ENCODE results near the gene POPDC3. TPM values are rescaled to one million over a fixed set of nuclear protein-coding genes. Genes with fewer than 3 reads are reported as not detected.
"Not testable (repeated sequence)": the region's sequence is repeated elsewhere in the genome, so short reads cannot be mapped to it uniquely, and the experiment has no call there.

Gene POPDC3
- total RNA-seq, 4 donors from 2014 or later = not detected

GRCh38 chr6:105178636-105179035, 1.2 kb downstream of the POPDC3 start:
- no peak for DNase-seq (ENCODE audit: low spot score in 2 of 2)
- no peak overlapping the region for H3K27ac ChIP-seq
- H3K4me3 ChIP-seq = no peak overlapping the region
- TF ChIP-seq POLR2AphosphoS5 (IDR thresholded peaks at IDR 0.05) (no peak), POLR2A (IDR thresholded peaks at IDR 0.05) (no peak), EP300 (IDR thresholded peaks at IDR 0.05) (no peak), CTCF (IDR thresholded peaks at IDR 0.05) (no peak)
- WGBS = 60% methylated on average over 5 of the region's 5 CpGs
- H3K36me3 ChIP-seq = no peaks in the 10 kb centered on the region
- peaks cover 6% of the 10 kb centered on the region for H3K4me1 ChIP-seq
- H3K27me3 ChIP-seq = peaks cover 49% of the 10 kb centered on the region
- no peaks in the 10 kb centered on the region for H3K9me3 ChIP-seq

- no peak overlapping the region for H3K4me3 ChIP-seq
- no peaks in the 10 kb centered on the region for H3K36me3 ChIP-seq
- peaks cover 46% of the 10 kb centered on the region for H3K27me3 ChIP-seq
- TF ChIP-seq EP300 (IDR thresholded peaks at IDR 0.05) = no peak
- TF ChIP-seq POLR2A (IDR thresholded peaks at IDR 0.05) = no peak
- TF ChIP-seq CTCF (IDR thresholded peaks at IDR 0.05) = no peak
- TF ChIP-seq POLR2AphosphoS5 (IDR thresholded peaks at IDR 0.05) = no peak
- H3K9me3 ChIP-seq = no peaks in the 10 kb centered on the region
- no peak for DNase-seq (ENCODE audit: low spot score in 2 of 2)
- H3K4me1 ChIP-seq = peaks cover 6% of the 10 kb centered on the region
- no peak overlapping the region for H3K27ac ChIP-seq
- 40% methylated on average over 1 of the region's 1 CpG for WGBS
Measured at GRCh38 chr6:105178110-105178509, 1.7 kb downstream of the POPDC3 start.

- H3K4me3 ChIP-seq = no peak overlapping the region
- peaks cover 6% of the 10 kb centered on the region for H3K4me1 ChIP-seq
- no peak overlapping the region for H3K27ac ChIP-seq
- TF ChIP-seq POLR2AphosphoS5 (IDR thresholded peaks at IDR 0.05) (no peak), EP300 (IDR thresholded peaks at IDR 0.05) (no peak), POLR2A (IDR thresholded peaks at IDR 0.05) (no peak), CTCF (IDR thresholded peaks at IDR 0.05) (no peak)
- no peaks in the 10 kb centered on the region for H3K9me3 ChIP-seq
- DNase-seq (ENCODE audit: low spot score in 2 of 2) = no peak
- peaks cover 41% of the 10 kb centered on the region for H3K27me3 ChIP-seq
- WGBS = 93% methylated on average over 2 of the region's 2 CpGs
- H3K36me3 ChIP-seq = no peaks in the 10 kb centered on the region
Measured at GRCh38 chr6:105177556-105177955, 2.3 kb downstream of the POPDC3 start.

- Histone ChIP-seq H3K36me3 (no peaks in the 10 kb centered on the region), H3K27me3 (peaks cover 26% of the 10 kb centered on the region), H3K9me3 (no peaks in the 10 kb centered on the region), H3K4me3 (no peak overlapping the region), H3K27ac (no peak overlapping the region), H3K4me1 (peaks cover 4% of the 10 kb centered on the region)
- 89% methylated on average over 6 of the region's 6 CpGs for WGBS
- no peak for TF ChIP-seq POLR2AphosphoS5 (IDR thresholded peaks at IDR 0.05)
- TF ChIP-seq POLR2A (IDR thresholded peaks at IDR 0.05) = no peak
- TF ChIP-seq CTCF (IDR thresholded peaks at IDR 0.05) = no peak
- TF ChIP-seq EP300 (IDR thresholded peaks at IDR 0.05) = no peak
- DNase-seq (ENCODE audit: low spot score in 2 of 2) = no peak
Measured at GRCh38 chr6:105174512-105174911, 5.3 kb downstream of the POPDC3 start.

- WGBS = 93% methylated on average over 4 of the region's 4 CpGs
- not testable (repeated sequence) for H3K4me1 ChIP-seq; DNase-seq (ENCODE audit: low spot score in 2 of 2); H3K9me3 ChIP-seq; H3K36me3 ChIP-seq; H3K27ac ChIP-seq; H3K4me3 ChIP-seq
- peaks cover 14% of the 10 kb centered on the region for H3K27me3 ChIP-seq
Measured at GRCh38 chr6:105172515-105172914, 7.3 kb downstream of the POPDC3 start.

- Histone ChIP-seq H3K4me1 (no peaks in the 10 kb centered on the region), H3K27ac (no peak overlapping the region), H3K27me3 (peaks cover 3% of the 10 kb centered on the region), H3K36me3 (no peaks in the 10 kb centered on the region), H3K9me3 (no peaks in the 10 kb centered on the region), H3K4me3 (no peak overlapping the region)
- WGBS = 14% methylated on average over 1 of the region's 1 CpG
- no peak for DNase-seq (ENCODE audit: low spot score in 2 of 2)
- TF ChIP-seq EP300 (IDR thresholded peaks at IDR 0.05) (no peak), POLR2A (IDR thresholded peaks at IDR 0.05) (no peak), CTCF (IDR thresholded peaks at IDR 0.05) (no peak), POLR2AphosphoS5 (IDR thresholded peaks at IDR 0.05) (no peak)
Measured at GRCh38 chr6:105170059-105170458, 9.8 kb downstream of the POPDC3 start.
